Spleen (tissue), 11 donors: ENCODE measurements around the gene PTPRN2. TPM values are rescaled to one million over a fixed set of nuclear protein-coding genes. Genes with fewer than 3 reads are reported as not detected.

Source experiments
- DNase-seq: peaks from one replicate; pipeline ENCODE4 v3.0.0-alpha.2; 2020
- H3K27ac ChIP-seq, 8 donors: fragments of 200-600 bp; sonication (generic) in 7 of 8; 1 replicate in 4 of 8; 2 replicates in 4 of 8; pipeline versions ENCODE4 v1.5.0 to v1.8.0; 2016 to 2021; ENCODE audit warnings: inconsistent platforms in 4 of 8, mild to moderate bottlenecking in 4 of 8, moderate library complexity in 1 of 8
- H3K27me3 ChIP-seq, 7 donors: fragments of 200-600 bp; sonication (generic) in 6 of 7; replicated peaks in 1 of 7; 1 replicate in 4 of 7; 2 replicates in 3 of 7; pipeline versions ENCODE4 v1.5.0 to v1.8.0; 2016 to 2021; ENCODE audit warnings: inconsistent platforms in 3 of 7, mild to moderate bottlenecking in 1 of 7
- H3K36me3 ChIP-seq, 6 donors: fragments of 200-600 bp; sonication (generic) in 5 of 6; 1 replicate in 4 of 6; 2 replicates in 2 of 6; pipeline versions ENCODE4 v1.5.0 to v1.8.0; 2016 to 2021; ENCODE audit warnings: inconsistent platforms in 2 of 6
- H3K4me1 ChIP-seq, 6 donors: fragments of 200-600 bp; sonication (generic) in 5 of 6; 1 replicate in 3 of 6; 2 replicates in 3 of 6; pipeline versions ENCODE4 v1.5.0 to v1.8.0; 2016 to 2021; ENCODE audit warnings: inconsistent platforms in 3 of 6
- H3K4me3 ChIP-seq, 8 donors: fragments of 200-600 bp; sonication (generic) in 7 of 8; 1 replicate in 4 of 8; 2 replicates in 4 of 8; pipeline versions ENCODE4 v1.5.0 to v1.8.0; 2016 to 2021; ENCODE audit warnings: inconsistent platforms in 4 of 8, mild to moderate bottlenecking in 4 of 8, moderate library complexity in 2 of 8
- H3K9me3 ChIP-seq, 8 donors: fragments of 200-600 bp; sonication (generic) in 7 of 8; 1 replicate in 4 of 8; 2 replicates in 4 of 8; pipeline versions ENCODE4 v1.5.0 to v1.8.0; 2016 to 2021; ENCODE audit warnings: inconsistent platforms in 4 of 8
- POLR2A ChIP-seq, 3 donors: fragments of 450-650 bp; IDR thresholded peaks; one replicate each; pipeline ENCODE4 v1.5.1; 2017; ENCODE audit warnings: antibody characterized with exemption in 3 of 3, mild to moderate bottlenecking in 1 of 3
- POLR2AphosphoS5 ChIP-seq, 3 donors: sonication (generic); formaldehyde crosslinking; IDR thresholded peaks; one replicate each; pipeline ENCODE4 v1.5.1; 2017; ENCODE audit warnings: antibody characterized with exemption in 3 of 3
- WGBS, 5 donors: extraction: QIAGEN DNeasy Blood & Tissue Kit in 3 of 5; methylation state at CpG; one replicate each; pipeline versions ENCODE4 v1.1.5 to v1.1.7; 2013 to 2018; 5-methylcytosine and 5-hydroxymethylcytosine counted together
- intact Hi-C: fragments of 100-400 bp; cut with DNase I; formaldehyde crosslinking; loops from one replicate; pipeline ENCODE4 v1.15.0; 2023; ENCODE audit warnings: low total_unique reads
- polyA plus RNA-seq, 3 donors: library from polyadenylated mRNA; stranded (reverse); fragments of 200-250 nt; gene quantifications; one replicate each; pipeline ENCODE4 v1.2.1, GENCODE V29; 2013
- total RNA-seq, 7 donors: library from RNA; depleted of rRNA in 3 of 7; stranded (reverse); fragments of >200 nt in 3 of 7; fragmentation: NEBNext Ultra II Directional in 4 of 7; extraction: Animal tissue kit (Norgen Biotek cat#: 25700) in 4 of 7; gene quantifications; one replicate each; pipeline versions ENCODE4 v1.1.0 to v1.2.1, GENCODE V29; 2016 to 2021
- TF ChIP-seq, protein P1 (sequence below), 11 experiments: fragments of 200-600 bp in 7 of 11; fragments of 450-650 bp in 4 of 11; sonication (generic) in 4 of 11; IDR thresholded peaks in 8 of 11; conservative IDR thresholded peaks in 3 of 11; 1 replicate in 7 of 11; 2 replicates in 4 of 11; pipeline versions ENCODE4 v1.4.0 to v1.8.0; 2016 to 2021; ENCODE audit warnings: antibody characterized with exemption in 11 of 11, inconsistent platforms in 4 of 11, mild to moderate bottlenecking in 1 of 11
- donor health status: healthy with polysubstance abuse.
- donor health status: DM: no; HTN: no; CAD: no; lungs with moderate emphysema.
- donor health status: DM: no; HTN: no; CAD: no.
- donor health status: Bipolar disorder and iron deficiency.
- donor health status: healthy.
- donor health status: DM: no; HTN: no; CAD: no.
- donor health status: DM: yes; HTN: yes; CAD: no.

PTPRN2 gene
- total and polyA plus RNA-seq, 10 donors: 7.0 to 22.8 (median 16.8) TPM

DNA sequence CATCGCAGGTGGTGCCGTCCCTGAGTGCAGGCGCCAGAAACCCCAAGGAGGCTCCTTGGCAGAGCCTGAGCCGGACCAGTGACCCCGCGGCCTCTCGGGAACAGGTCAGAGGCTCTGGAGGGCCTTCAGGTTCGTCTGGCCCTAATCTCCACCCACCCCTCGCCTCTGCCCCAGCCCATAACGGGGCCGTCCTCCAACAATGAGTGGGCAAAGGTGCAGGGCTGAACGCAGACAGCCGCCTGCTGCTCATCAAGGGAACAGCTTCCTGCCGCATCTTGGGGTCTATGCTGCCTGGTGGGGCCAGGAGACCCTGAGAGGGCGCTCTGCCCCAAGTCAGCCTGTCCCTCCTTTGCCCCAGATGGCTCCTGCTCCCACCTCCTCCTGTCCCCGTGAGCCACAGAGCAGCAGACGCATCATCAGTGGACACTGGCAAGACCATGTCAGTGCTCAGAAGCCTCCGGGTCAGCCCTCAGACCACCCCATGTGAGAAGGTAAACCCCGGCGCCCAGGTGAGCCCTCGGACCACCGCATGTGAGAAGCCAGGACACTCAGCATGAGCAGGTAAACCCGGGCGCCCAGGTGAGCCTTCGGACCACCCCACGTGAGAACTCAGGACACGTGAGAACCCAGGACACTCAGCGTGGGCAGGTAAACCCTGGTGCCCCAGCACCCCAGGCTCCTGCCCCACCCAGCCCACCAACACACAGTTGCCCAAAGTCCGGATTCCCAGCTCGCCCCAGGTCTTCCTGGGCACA is 142.0 kb downstream of the PTPRN2 start:
- intact Hi-C loops: no loop called here
- no peak for DNase-seq

DNA sequence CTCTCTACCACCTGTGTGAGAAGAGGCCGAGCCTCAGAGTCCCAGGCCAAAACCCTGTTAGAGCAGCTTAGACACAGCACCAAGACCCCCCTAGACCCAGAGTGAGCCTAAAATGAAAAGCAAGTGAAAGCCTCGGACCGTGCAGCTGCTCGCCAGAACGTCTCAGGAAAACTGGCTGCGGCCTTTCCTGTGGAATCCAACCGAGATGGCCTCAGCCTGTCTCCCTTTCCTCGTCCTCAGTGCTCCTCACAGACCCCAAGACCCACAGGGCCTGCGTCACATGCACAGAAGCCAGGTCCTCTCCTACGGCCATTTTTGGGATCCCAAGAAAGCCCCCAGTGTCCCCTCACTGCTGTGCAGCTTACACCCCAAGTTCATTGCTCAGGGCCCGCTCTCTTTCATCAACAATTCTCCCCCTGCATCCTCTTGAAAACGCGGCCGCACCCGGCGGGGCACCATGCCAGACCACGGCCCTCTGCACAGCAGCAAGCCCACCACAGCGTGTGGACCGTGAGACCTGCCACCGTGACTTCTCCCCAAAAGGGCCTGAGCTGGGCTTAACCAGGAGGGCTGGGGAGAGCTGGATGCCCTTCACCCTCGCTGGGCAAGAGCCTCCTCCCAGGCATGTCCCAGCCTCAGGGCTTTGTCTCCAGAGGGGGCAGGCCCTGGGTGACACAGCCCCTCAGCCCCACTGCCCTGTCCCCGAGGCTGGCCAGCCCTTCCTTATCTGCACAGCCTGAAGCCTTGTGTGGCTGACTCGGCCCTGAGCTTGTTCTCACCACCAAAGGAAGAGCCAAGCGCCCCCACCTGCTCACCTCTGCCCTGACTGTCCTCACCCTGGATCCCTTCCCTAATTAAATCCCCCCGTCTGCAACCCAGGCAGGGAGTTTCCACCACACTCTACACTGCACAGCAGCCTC is 142.9 kb downstream of the PTPRN2 start:
- Histone ChIP-seq H3K27ac (no peak overlapping the region), H3K36me3 (no peaks in the 10 kb centered on the region), H3K9me3 (no peaks in the 10 kb centered on the region), H3K4me1 (no peaks in the 10 kb centered on the region), H3K27me3 (peaks cover 0 to 37% (median 0%) of the 10 kb centered on the region in 7 donors), H3K4me3 (no peak overlapping the region)
- TF ChIP-seq POLR2A (IDR thresholded peaks at IDR 0.05) (no peak), POLR2AphosphoS5 (IDR thresholded peaks at IDR 0.05) (no peak)
- TF ChIP-seq, protein P1, sequence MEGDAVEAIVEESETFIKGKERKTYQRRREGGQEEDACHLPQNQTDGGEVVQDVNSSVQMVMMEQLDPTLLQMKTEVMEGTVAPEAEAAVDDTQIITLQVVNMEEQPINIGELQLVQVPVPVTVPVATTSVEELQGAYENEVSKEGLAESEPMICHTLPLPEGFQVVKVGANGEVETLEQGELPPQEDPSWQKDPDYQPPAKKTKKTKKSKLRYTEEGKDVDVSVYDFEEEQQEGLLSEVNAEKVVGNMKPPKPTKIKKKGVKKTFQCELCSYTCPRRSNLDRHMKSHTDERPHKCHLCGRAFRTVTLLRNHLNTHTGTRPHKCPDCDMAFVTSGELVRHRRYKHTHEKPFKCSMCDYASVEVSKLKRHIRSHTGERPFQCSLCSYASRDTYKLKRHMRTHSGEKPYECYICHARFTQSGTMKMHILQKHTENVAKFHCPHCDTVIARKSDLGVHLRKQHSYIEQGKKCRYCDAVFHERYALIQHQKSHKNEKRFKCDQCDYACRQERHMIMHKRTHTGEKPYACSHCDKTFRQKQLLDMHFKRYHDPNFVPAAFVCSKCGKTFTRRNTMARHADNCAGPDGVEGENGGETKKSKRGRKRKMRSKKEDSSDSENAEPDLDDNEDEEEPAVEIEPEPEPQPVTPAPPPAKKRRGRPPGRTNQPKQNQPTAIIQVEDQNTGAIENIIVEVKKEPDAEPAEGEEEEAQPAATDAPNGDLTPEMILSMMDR (IDR thresholded peaks at IDR 0.05 in 8 of 11, conservative IDR thresholded peaks at IDR 0.05 in 3 of 11): no peak
- intact Hi-C loops: no loop called here
- no peak for DNase-seq
- 70 to 82% (median 74%) methylated on average over 23 to 25 of the region's 25 CpGs for WGBS, 5 donors

More for the DNA sequence above, 142.0 kb downstream of the PTPRN2 start:
- no peak overlapping the region for H3K4me3 ChIP-seq
- no peaks in the 10 kb centered on the region for H3K9me3 ChIP-seq
- no peak overlapping the region for H3K27ac ChIP-seq
- TF ChIP-seq, protein P1 (IDR thresholded peaks at IDR 0.05 in 8 of 11, conservative IDR thresholded peaks at IDR 0.05 in 3 of 11): no peak
- no peak for TF ChIP-seq POLR2A (IDR thresholded peaks at IDR 0.05)
- no peak for TF ChIP-seq POLR2AphosphoS5 (IDR thresholded peaks at IDR 0.05)
- no peaks in the 10 kb centered on the region for H3K4me1 ChIP-seq
- no peaks in the 10 kb centered on the region for H3K36me3 ChIP-seq
- peaks cover 0 to 41% (median 0%) of the 10 kb centered on the region in 7 donors for H3K27me3 ChIP-seq
- WGBS, 5 donors: 80 to 88% (median 83%) methylated on average over 22 to 30 of the region's 30 CpGs

DNA sequence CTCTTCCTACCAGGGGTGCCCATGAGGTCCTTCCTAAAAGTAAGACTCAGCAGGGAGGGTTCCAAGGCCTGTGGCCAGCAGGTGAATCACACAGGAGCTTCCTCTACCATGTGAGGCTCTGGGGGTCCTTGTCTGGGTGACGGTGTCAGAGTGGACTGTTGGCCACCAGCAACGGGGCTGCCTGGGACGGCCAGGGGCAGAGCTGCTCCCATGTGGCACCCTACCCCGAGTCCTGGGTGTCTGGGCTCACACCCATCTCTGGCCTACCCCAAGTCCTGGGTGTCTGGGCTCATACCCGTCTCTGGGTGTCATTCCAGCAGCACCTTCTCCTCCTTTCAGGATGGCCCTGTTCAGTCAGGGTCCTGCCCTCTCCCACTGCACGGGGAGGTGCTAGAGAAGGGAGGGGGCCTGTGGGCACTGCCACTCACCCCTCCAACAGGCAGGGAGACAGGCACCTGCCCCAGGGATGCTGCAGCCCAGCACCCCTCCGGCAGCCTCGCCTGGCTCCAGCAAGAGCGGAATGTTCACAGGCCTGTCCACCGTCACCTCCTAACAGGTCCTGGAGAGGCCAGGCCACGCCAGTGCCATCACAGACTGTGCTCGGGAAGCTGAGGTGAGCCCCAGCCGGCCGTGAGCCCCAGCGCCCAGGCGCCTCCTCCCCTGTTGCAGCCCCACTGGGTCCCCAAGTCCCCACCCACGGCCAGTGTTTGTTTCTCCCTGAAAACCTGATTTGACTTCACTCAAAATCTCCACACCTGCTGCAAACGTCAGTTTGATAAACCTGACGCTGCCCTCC is 143.7 kb downstream of the PTPRN2 start:
- Histone ChIP-seq H3K36me3 (no peaks in the 10 kb centered on the region), H3K27ac (no peak overlapping the region), H3K4me1 (no peaks in the 10 kb centered on the region), H3K27me3 (peaks cover 0 to 37% (median 0%) of the 10 kb centered on the region in 7 donors), H3K4me3 (no peak overlapping the region), H3K9me3 (no peaks in the 10 kb centered on the region)
- DNase-seq: no peak
- no peak for TF ChIP-seq POLR2A (IDR thresholded peaks at IDR 0.05)
- TF ChIP-seq, protein P1 (IDR thresholded peaks at IDR 0.05 in 8 of 11, conservative IDR thresholded peaks at IDR 0.05 in 3 of 11): no peak
- no peak for TF ChIP-seq POLR2AphosphoS5 (IDR thresholded peaks at IDR 0.05)
- WGBS, 5 donors: 86 to 93% (median 90%) methylated on average over 15 to 19 of the region's 19 CpGs
- intact Hi-C loops: no loop called here
